ENCODE results near the gene NSD1.

DNA sequence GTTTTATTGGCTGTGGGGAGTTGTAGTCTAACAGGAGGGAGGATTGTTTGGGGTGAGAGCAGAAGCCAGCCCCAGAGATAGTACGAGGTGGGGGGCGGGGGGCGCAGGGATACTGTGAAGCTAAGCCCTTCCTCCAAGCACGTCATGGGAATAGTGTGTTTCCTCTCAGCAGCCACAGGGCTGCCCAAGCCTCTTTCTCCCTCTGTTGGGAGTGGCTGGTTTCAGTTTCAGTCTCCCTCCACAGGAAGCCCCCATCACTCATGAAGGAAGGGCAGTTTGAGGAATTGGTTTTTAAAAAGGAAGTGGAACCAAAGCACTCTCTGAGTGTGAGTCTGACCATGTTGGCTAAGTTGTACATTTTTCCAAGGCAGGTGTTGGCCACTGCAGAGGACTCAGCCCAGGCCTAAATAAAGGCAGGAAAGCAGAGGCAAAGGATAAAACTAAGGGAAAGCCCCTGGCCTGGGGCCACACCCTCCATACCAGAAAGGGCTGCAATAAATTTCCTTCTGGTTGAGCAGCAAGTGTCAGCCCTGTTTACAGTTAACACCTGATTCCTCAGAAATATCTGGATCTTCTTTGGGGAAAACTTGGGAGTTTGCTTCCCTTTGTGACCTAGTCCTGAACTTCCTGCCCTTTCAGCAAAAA is 166.8 kb downstream of the NSD1 start:
- TF ChIP-seq FOXM1 (IDR thresholded peaks at IDR 0.05; ENCODE audit: borderline replicate concordance, low read depth) (no peak), RAD21 (IDR thresholded peaks at IDR 0.05; ENCODE audit: low read depth) (no peak), EP300 (IDR thresholded peaks at IDR 0.05; ENCODE audit: borderline replicate concordance) (no peak), CEBPB (IDR thresholded peaks at IDR 0.05) (no peak), TEAD4 (IDR thresholded peaks at IDR 0.05) (no peak), USF1 (IDR thresholded peaks at IDR 0.05) (no peak), EGR1 (IDR thresholded peaks at IDR 0.05) (no peak), YY1 (IDR thresholded peaks at IDR 0.05; ENCODE audit: low read depth) (no peak), CREB1 (IDR thresholded peaks at IDR 0.05; ENCODE audit: low read depth) (no peak), TCF12 (IDR thresholded peaks at IDR 0.05; ENCODE audit: low read depth) (no peak)
- TF ChIP-seq, protein P1, sequence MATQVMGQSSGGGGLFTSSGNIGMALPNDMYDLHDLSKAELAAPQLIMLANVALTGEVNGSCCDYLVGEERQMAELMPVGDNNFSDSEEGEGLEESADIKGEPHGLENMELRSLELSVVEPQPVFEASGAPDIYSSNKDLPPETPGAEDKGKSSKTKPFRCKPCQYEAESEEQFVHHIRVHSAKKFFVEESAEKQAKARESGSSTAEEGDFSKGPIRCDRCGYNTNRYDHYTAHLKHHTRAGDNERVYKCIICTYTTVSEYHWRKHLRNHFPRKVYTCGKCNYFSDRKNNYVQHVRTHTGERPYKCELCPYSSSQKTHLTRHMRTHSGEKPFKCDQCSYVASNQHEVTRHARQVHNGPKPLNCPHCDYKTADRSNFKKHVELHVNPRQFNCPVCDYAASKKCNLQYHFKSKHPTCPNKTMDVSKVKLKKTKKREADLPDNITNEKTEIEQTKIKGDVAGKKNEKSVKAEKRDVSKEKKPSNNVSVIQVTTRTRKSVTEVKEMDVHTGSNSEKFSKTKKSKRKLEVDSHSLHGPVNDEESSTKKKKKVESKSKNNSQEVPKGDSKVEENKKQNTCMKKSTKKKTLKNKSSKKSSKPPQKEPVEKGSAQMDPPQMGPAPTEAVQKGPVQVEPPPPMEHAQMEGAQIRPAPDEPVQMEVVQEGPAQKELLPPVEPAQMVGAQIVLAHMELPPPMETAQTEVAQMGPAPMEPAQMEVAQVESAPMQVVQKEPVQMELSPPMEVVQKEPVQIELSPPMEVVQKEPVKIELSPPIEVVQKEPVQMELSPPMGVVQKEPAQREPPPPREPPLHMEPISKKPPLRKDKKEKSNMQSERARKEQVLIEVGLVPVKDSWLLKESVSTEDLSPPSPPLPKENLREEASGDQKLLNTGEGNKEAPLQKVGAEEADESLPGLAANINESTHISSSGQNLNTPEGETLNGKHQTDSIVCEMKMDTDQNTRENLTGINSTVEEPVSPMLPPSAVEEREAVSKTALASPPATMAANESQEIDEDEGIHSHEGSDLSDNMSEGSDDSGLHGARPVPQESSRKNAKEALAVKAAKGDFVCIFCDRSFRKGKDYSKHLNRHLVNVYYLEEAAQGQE (IDR thresholded peaks at IDR 0.05; ENCODE audit: low read depth): no peak
